ENCODE data around the gene RNF212B. TPM values are rescaled to one million over a fixed set of nuclear protein-coding genes. Genes with fewer than 3 reads are reported as not detected.
A peak's percentile ranks its signal among the peaks of the same experiment; 100 is the strongest.

Gene RNF212B
- total and polyA plus RNA-seq, 10 of the 15 experiments (the other 5 are each of a cell fraction or from before 2014, with no cell fraction given): not detected

- TF ChIP-seq E4F1 (IDR thresholded peaks at IDR 0.05; ENCODE audit: borderline replicate concordance, partially characterized antibody): peak; percentile 8
Measured at GRCh38 chr14:23319746-23320583, 82.2 kb downstream of the RNF212B start (continued).

- FAIRE-seq (peak; percentile 99), DNase-seq (ENCODE audit: low read depth, low spot score) (peak; percentile 99), ATAC-seq (peak; percentile 95)
- Histone ChIP-seq H3K79me2 (ENCODE audit: control insufficient read depth, insufficient read depth, low read length) (peaks cover 23% of the 10 kb centered on the region), H3K27ac (ENCODE audit: control insufficient read depth, insufficient read depth) (peak within 1 kb of the TSS; percentile 87), H3K4me3 (peak within 1 kb of the TSS; percentile 99), H2AFZ (ENCODE audit: control insufficient read depth, low read depth, low read length) (peak within 1 kb of the TSS; percentile 79), H4K20me1 (ENCODE audit: control insufficient read depth, insufficient read depth) (no peaks in the 10 kb centered on the region; the same call in 1 of the 2 replicates), H3K36me3 (ENCODE audit: control insufficient read depth in 2 of 2, insufficient read depth in 2 of 2, low read length in 1 of 2) (peaks cover 10 to 18% of the 10 kb centered on the region in 2 experiments), H3K27me3 (replicated peaks in 1 of 2; ENCODE audit: control insufficient read depth in 2 of 2, insufficient read depth in 2 of 2, low read length in 1 of 2) (no peaks in the 10 kb centered on the region), H3K9me3 (replicated peaks; ENCODE audit: control insufficient read depth, insufficient read depth, low read length) (no peaks in the 10 kb centered on the region), H3K9ac (ENCODE audit: control insufficient read depth, insufficient read depth, low read length) (peak within 1 kb of the TSS; percentile 97), H3K4me1 (ENCODE audit: control insufficient read depth, insufficient read depth, low read length) (peaks cover 13% of the 10 kb centered on the region), H3K4me2 (ENCODE audit: control insufficient read depth, insufficient read depth) (peak within 1 kb of the TSS; percentile 99)
- in situ Hi-C loops (cut with MboI) (loop anchor here (5.0 to 25.0 kb wide), 2 partner anchors 236 to 791 kb away; partner anchors contain the start of genes DCAF11, NRL and THTPA), intact Hi-C loops (cut with micrococcal nuclease; ENCODE audit: unreplicated experiment) (loop anchor here (1.0 to 5.0 kb wide), 3 partner anchors 20 to 236 kb away; partner anchors contain the start of genes NGDN and THTPA)
- CTCF ChIA-PET: interaction anchor here (0.6 to 7.2 kb wide), 18 partner anchors 10 to 391 kb away, joined by 3 to 77 read pairs (median 8); partner anchors contain the start of genes ACIN1, BCL2L2, C14orf119 and HOMEZ
- POLR2A ChIA-PET: interaction anchor here (0.6 to 6.3 kb wide), 20 partner anchors 8 to 826 kb away, joined by 3 to 98 read pairs (median 4); partner anchors contain the start of genes ACIN1, BCL2L2, C14orf119 and HOMEZ
- RAD21 ChIA-PET (ENCODE audit: unreplicated experiment): interaction anchor here (0.6 to 4.1 kb wide), 10 partner anchors 17 to 226 kb away, joined by 3 to 103 read pairs (median 6); partner anchors contain the start of genes ACIN1, BCL2L2, C14orf119 and HOMEZ
- SMC1A ChIA-PET (ENCODE audit: uncharacterized antibody, unreplicated experiment): interaction anchor here (0.8 to 4.5 kb wide), 13 partner anchors 11 to 892 kb away, joined by 3 to 48 read pairs (median 6); partner anchors contain the start of genes BCL2L2, CHMP4A, HOMEZ and PPP1R3E
- no TSS peak for BruUV-seq (replicated peaks)
- 7% methylated on average over 44 of the region's 63 CpGs for WGBS (ENCODE audit: insufficient coverage, insufficient replicate concordance, low lambda C conversion rate, missing lambda C conversion rate)
- TF ChIP-seq RUNX3 (IDR thresholded peaks at IDR 0.05; ENCODE audit: low read length): peak; percentile 83
- TF ChIP-seq ELK1 (IDR thresholded peaks at IDR 0.05; ENCODE audit: low read depth, low read length): no peak
- peak; percentile 49 for TF ChIP-seq E2F8 (IDR thresholded peaks at IDR 0.05; ENCODE audit: low read depth, partially characterized antibody)
- peak; percentile 93 for TF ChIP-seq MLLT1 (IDR thresholded peaks at IDR 0.05)
- TF ChIP-seq ESRRA (IDR thresholded peaks at IDR 0.05; ENCODE audit: low read length): 0 out of 2 replicates have a peak, but pooled peaks have one; percentile 17
- TF ChIP-seq ZNF217 (IDR thresholded peaks at IDR 0.05): no peak
Measured at GRCh38 chr14:23320584-23321571, 83.1 kb downstream of the RNF212B start, which contains the start of gene PABPN1. PABPN1 (plus strand) TSS chr14:23321457; CDS start chr14:23321470, 13 bp downstream.

All from GM12878 (cell line).